GM10266 (cell line): ENCODE results near the gene CLEC7A.

ENCODE experiments used
- DNase-seq: peaks from one replicate; pipeline ENCODE4 v3.0.0; 2012; ENCODE audit errors: extremely low spot score
- CTCF ChIP-seq: IDR thresholded peaks from 2 replicates; pipeline ENCODE4 v1.5.1; 2012; ENCODE audit warnings: mild to moderate bottlenecking, low read depth; ENCODE audit not compliant: control insufficient read depth, insufficient read depth; ENCODE audit errors: missing control alignments

CLEC7A gene

GRCh38 chr12:10170216-10170615, 40.2 kb upstream of the CLEC7A start:
- no peak for DNase-seq
- TF ChIP-seq CTCF: no peak

- DNase-seq: no peak
- no peak for TF ChIP-seq CTCF
Measured at GRCh38 chr12:10169104-10169503, 39.1 kb upstream of the CLEC7A start.

- no peak for DNase-seq
- TF ChIP-seq CTCF: no peak
Measured at GRCh38 chr12:10167599-10167998, 37.6 kb upstream of the CLEC7A start.

GRCh38 chr12:10165421-10165820, 35.4 kb upstream of the CLEC7A start:
- no peak for DNase-seq
- no peak for TF ChIP-seq CTCF

GRCh38 chr12:10163084-10163483, 33.1 kb upstream of the CLEC7A start:
- DNase-seq: no peak
- TF ChIP-seq CTCF: no peak

- no peak for TF ChIP-seq CTCF
- DNase-seq: no peak
Measured at GRCh38 chr12:10160617-10161385, 30.8 kb upstream of the CLEC7A start.

GRCh38 chr12:10159280-10159679, 29.3 kb upstream of the CLEC7A start:
- TF ChIP-seq CTCF: no peak
- no peak for DNase-seq
